ENCODE measurements around the gene C16orf89.
"Not testable (repeated sequence)": the region's sequence is repeated elsewhere in the genome, so short reads cannot be mapped to it uniquely, and the experiment has no call there.

Gene C16orf89

GRCh38 chr16:5085716-5086115 is 20.0 kb upstream of the C16orf89 start:
- in situ Hi-C loops (cut with MboI; ENCODE audit: low sequenced_read_pairs) = loop anchor here (25.0 kb wide), 1 partner anchor 223 kb away; no protein-coding TSS in a partner anchor

- in situ Hi-C loops (cut with MboI; ENCODE audit: low sequenced_read_pairs) = loop anchor here (25.0 kb wide), 1 partner anchor 223 kb away; no protein-coding TSS in a partner anchor
Observed at GRCh38 chr16:5084802-5085201, 19.0 kb upstream of the C16orf89 start.

- in situ Hi-C loops (cut with MboI; ENCODE audit: low sequenced_read_pairs) = loop anchor here (25.0 kb wide), 1 partner anchor 222 kb away; no protein-coding TSS in a partner anchor
Observed at GRCh38 chr16:5084099-5084731, 18.5 kb upstream of the C16orf89 start.

- in situ Hi-C loops (cut with MboI; ENCODE audit: low sequenced_read_pairs) = loop anchor here (25.0 kb wide), 1 partner anchor 221 kb away; no protein-coding TSS in a partner anchor
Observed at GRCh38 chr16:5083646-5084045, 17.9 kb upstream of the C16orf89 start.

GRCh38 chr16:5080996-5081395 is 15.2 kb upstream of the C16orf89 start:
- in situ Hi-C loops (cut with MboI; ENCODE audit: low sequenced_read_pairs) = loop anchor here (25.0 kb wide), 1 partner anchor 219 kb away; no protein-coding TSS in a partner anchor

GRCh38 chr16:5080461-5080860 is 14.7 kb upstream of the C16orf89 start:
- in situ Hi-C loops (cut with MboI; ENCODE audit: low sequenced_read_pairs) = loop anchor here (25.0 kb wide), 1 partner anchor 218 kb away; no protein-coding TSS in a partner anchor

GRCh38 chr16:5078626-5079025 is 12.9 kb upstream of the C16orf89 start:
- in situ Hi-C loops (cut with MboI; ENCODE audit: low sequenced_read_pairs) = loop anchor here (25.0 kb wide), 1 partner anchor 216 kb away; no protein-coding TSS in a partner anchor

GRCh38 chr16:5077304-5077703 is 11.5 kb upstream of the C16orf89 start:
- in situ Hi-C loops (cut with MboI; ENCODE audit: low sequenced_read_pairs) = loop anchor here (25.0 kb wide), 1 partner anchor 215 kb away; no protein-coding TSS in a partner anchor

- in situ Hi-C loops (cut with MboI; ENCODE audit: low sequenced_read_pairs) = loop anchor here (25.0 kb wide), 1 partner anchor 213 kb away; no protein-coding TSS in a partner anchor
Observed at GRCh38 chr16:5075637-5076036, 9.9 kb upstream of the C16orf89 start.

- in situ Hi-C loops (cut with MboI; ENCODE audit: low sequenced_read_pairs) = not testable (repeated sequence)
Observed at GRCh38 chr16:5073771-5074170, 8.0 kb upstream of the C16orf89 start.

- in situ Hi-C loops (cut with MboI; ENCODE audit: low sequenced_read_pairs) = no loop called here
Observed at GRCh38 chr16:5073279-5073629, 7.5 kb upstream of the C16orf89 start.

- in situ Hi-C loops (cut with MboI; ENCODE audit: low sequenced_read_pairs) = no loop called here
Observed at GRCh38 chr16:5072334-5073278, 6.8 kb upstream of the C16orf89 start.

GRCh38 chr16:5071681-5072333 is 6.1 kb upstream of the C16orf89 start, which contains the start of gene ALG1:
Gene ALG1 (plus strand): TSS chr16:5071843. CDS start chr16:5071850, 7 bp downstream.
- in situ Hi-C loops (cut with MboI; ENCODE audit: low sequenced_read_pairs) = no loop called here

GRCh38 chr16:5071341-5071680 is 5.6 kb upstream of the C16orf89 start:
- in situ Hi-C loops (cut with MboI; ENCODE audit: low sequenced_read_pairs) = no loop called here

GRCh38 chr16:5070431-5071186 is 4.9 kb upstream of the C16orf89 start:
- in situ Hi-C loops (cut with MboI; ENCODE audit: low sequenced_read_pairs) = no loop called here

GRCh38 chr16:5069854-5070253 is 4.1 kb upstream of the C16orf89 start:
- in situ Hi-C loops (cut with MboI; ENCODE audit: low sequenced_read_pairs) = no loop called here

GRCh38 chr16:5069048-5069447 is 3.3 kb upstream of the C16orf89 start:
- in situ Hi-C loops (cut with MboI; ENCODE audit: low sequenced_read_pairs) = no loop called here

- in situ Hi-C loops (cut with MboI; ENCODE audit: low sequenced_read_pairs) = no loop called here
Observed at GRCh38 chr16:5066511-5066910, 755 bp upstream of the C16orf89 start.

GRCh38 chr16:5065326-5065725 is 430 bp downstream of the C16orf89 start:
- in situ Hi-C loops (cut with MboI; ENCODE audit: low sequenced_read_pairs) = no loop called here

GRCh38 chr16:5064915-5065314 is 841 bp downstream of the C16orf89 start:
- in situ Hi-C loops (cut with MboI; ENCODE audit: low sequenced_read_pairs) = no loop called here

Data from HL-60/S4 treated with phorbol 12-myristate 13-acetate at 8.2 ng/mL for 4 days and 3 days (cell line).